Loucy (cell line): ENCODE measurements around the gene U2SURP.
A peak's percentile ranks its signal among the peaks of the same experiment; 100 is the strongest.
"Not testable (repeated sequence)": the region's sequence is repeated elsewhere in the genome, so short reads cannot be mapped to it uniquely, and the experiment has no call there.

Experiments used
- H2AFZ ChIP-seq: fragments of 200-600 bp; sonication (generic); 2 replicates; pipeline ENCODE4 v1.6.0; 2016; ENCODE audit warnings: antibody characterized with exemption, mild to moderate bottlenecking, low read length, moderate library complexity
- H3F3A ChIP-seq: fragments of 200-600 bp; 2 replicates; pipeline ENCODE4 v1.6.0; 2016; ENCODE audit warnings: antibody characterized with exemption, low read depth, mild to moderate bottlenecking
- H3K27me3 ChIP-seq: fragments of 200-600 bp; sonication (generic); 2 replicates; pipeline ENCODE4 v1.6.1; 2014; ENCODE audit warnings: low read length, mild to moderate bottlenecking; ENCODE audit not compliant: insufficient read depth, poor library complexity, severe bottlenecking
- H3K36me3 ChIP-seq: fragments of 200-600 bp; sonication (generic); 2 replicates; pipeline ENCODE4 v1.6.1; 2016; ENCODE audit warnings: low read length; ENCODE audit not compliant: insufficient read depth
- H3K4me1 ChIP-seq: fragments of 200-600 bp; sonication (generic); 2 replicates; pipeline ENCODE4 v1.5.1; 2014; ENCODE audit warnings: low read length, mild to moderate bottlenecking; ENCODE audit not compliant: insufficient read depth, poor library complexity, severe bottlenecking
- H3K4me2 ChIP-seq: fragments of 200-600 bp; sonication (generic); 2 replicates; pipeline ENCODE4 v1.6.0; 2014; ENCODE audit warnings: antibody characterized with exemption, low read length, low read depth, mild to moderate bottlenecking; ENCODE audit not compliant: poor library complexity, severe bottlenecking
- H3K4me3 ChIP-seq: fragments of 200-600 bp; sonication (generic); 2 replicates; pipeline ENCODE4 v1.5.1; 2014; ENCODE audit warnings: low read length, mild to moderate bottlenecking, mixed read lengths; ENCODE audit not compliant: poor library complexity, severe bottlenecking
- H3K79me2 ChIP-seq: fragments of 200-600 bp; sonication (generic); 2 replicates; pipeline ENCODE4 v1.6.1; 2014; ENCODE audit warnings: low read length; ENCODE audit not compliant: insufficient read depth
- H3K9ac ChIP-seq: fragments of 200-600 bp; sonication (generic); 2 replicates; pipeline ENCODE4 v1.6.0; 2014; ENCODE audit warnings: mild to moderate bottlenecking, low read depth, low read length, moderate library complexity; ENCODE audit not compliant: poor library complexity, severe bottlenecking
- H3K9me2 ChIP-seq: fragments of 200-600 bp; sonication (generic); replicated peaks from 2 replicates; pipeline ENCODE4 v1.6.1; 2016; ENCODE audit warnings: low read depth, low read length, mixed read lengths
- H3K9me3 ChIP-seq: fragments of 200-600 bp; sonication (generic); 2 replicates; pipeline ENCODE4 v1.6.1; 2014; ENCODE audit warnings: mild to moderate bottlenecking, antibody characterized with exemption, low read length, low read depth; ENCODE audit not compliant: insufficient read depth
- H4K20me1 ChIP-seq: fragments of 200-600 bp; sonication (generic); 2 replicates; pipeline ENCODE4 v1.6.0; 2014; ENCODE audit warnings: antibody characterized with exemption, low read length, mild to moderate bottlenecking; ENCODE audit not compliant: insufficient read depth, poor library complexity, severe bottlenecking
- EZH2phosphoT487 ChIP-seq: fragments of 200-600 bp; IDR thresholded peaks from 2 replicates; pipeline ENCODE4 v1.6.1; 2018; ENCODE audit warnings: antibody characterized with exemption, mild to moderate bottlenecking, moderate library complexity, borderline replicate concordance
- TF ChIP-seq, protein P1 (sequence below): fragments of 200-600 bp; sonication (generic); conservative IDR thresholded peaks from 2 replicates; pipeline ENCODE4 v1.5.1; 2014; ENCODE audit warnings: mild to moderate bottlenecking, antibody characterized with exemption, low read length

U2SURP gene

DNA sequence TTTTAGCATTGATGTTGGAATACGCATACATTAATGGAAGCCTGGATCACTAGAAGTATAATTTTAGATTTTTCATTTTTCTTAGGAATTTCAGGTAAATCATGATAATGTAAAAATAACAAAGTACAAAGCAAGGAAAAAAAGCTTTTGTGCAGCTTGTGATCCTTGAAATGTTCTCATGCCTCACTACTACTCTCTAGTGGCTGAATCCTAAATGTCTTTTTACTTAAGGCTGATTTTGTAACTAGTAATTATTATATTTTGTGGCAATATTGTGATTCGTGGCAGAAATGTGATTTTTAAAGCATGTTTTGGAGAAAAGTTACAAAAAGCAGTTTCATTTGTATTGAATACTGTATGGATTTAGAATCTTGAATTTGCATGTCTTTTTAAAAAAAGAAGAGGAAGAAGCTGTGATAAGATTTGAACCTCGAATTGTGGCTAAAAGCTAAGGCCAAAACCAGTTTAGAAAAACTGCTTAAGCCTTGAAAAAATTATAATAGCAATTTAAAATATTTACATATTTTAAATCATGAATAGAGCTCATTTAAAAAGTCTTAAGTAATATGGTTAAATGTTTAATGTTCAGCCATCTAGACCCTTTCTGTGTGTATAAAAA lies 39.0 kb downstream of the U2SURP start:
- Histone ChIP-seq H3K27me3 (no peaks in the 10 kb centered on the region), H3K4me1 (no peaks in the 10 kb centered on the region), H3K79me2 (no peaks in the 10 kb centered on the region), H3K4me3 (no peak overlapping the region), H2AFZ (no peak overlapping the region), H3F3A (no peaks in the 10 kb centered on the region), H3K9me3 (no peaks in the 10 kb centered on the region), H3K4me2 (no peak overlapping the region), H3K36me3 (peaks cover 69% of the 10 kb centered on the region), H3K9me2 (no peaks in the 10 kb centered on the region), H4K20me1 (peaks cover 9% of the 10 kb centered on the region), H3K9ac (no peak overlapping the region)
- TF ChIP-seq, protein P1, sequence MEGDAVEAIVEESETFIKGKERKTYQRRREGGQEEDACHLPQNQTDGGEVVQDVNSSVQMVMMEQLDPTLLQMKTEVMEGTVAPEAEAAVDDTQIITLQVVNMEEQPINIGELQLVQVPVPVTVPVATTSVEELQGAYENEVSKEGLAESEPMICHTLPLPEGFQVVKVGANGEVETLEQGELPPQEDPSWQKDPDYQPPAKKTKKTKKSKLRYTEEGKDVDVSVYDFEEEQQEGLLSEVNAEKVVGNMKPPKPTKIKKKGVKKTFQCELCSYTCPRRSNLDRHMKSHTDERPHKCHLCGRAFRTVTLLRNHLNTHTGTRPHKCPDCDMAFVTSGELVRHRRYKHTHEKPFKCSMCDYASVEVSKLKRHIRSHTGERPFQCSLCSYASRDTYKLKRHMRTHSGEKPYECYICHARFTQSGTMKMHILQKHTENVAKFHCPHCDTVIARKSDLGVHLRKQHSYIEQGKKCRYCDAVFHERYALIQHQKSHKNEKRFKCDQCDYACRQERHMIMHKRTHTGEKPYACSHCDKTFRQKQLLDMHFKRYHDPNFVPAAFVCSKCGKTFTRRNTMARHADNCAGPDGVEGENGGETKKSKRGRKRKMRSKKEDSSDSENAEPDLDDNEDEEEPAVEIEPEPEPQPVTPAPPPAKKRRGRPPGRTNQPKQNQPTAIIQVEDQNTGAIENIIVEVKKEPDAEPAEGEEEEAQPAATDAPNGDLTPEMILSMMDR, result peak; percentile 69
- no peak for TF ChIP-seq EZH2phosphoT487

DNA sequence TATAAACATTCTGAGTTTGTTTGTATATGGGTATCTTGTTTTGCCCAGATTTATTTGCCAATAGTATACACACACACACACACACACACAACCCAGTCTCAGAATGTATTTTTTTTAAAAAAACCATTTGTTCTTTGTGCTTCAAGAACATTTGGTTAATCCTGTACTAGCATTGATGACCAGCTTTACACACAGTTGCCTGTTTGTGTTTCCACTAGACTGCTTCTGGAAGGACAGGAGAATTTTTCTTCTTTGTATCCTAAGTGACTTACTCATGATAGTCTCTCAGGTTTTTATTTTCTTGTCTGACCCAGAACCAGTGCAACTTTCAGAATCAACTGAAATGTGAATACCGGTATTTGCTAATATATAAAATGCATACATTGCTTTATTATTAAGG lies 40.5 kb downstream of the U2SURP start:
- Histone ChIP-seq H4K20me1 (peaks cover 9% of the 10 kb centered on the region), H3K9me2 (no peaks in the 10 kb centered on the region), H3K9me3 (no peaks in the 10 kb centered on the region), H3K4me3 (no peak overlapping the region), H2AFZ (no peak overlapping the region), H3F3A (no peaks in the 10 kb centered on the region), H3K4me1 (no peaks in the 10 kb centered on the region), H3K79me2 (no peaks in the 10 kb centered on the region), H3K4me2 (no peak overlapping the region), H3K9ac (no peak overlapping the region), H3K27me3 (no peaks in the 10 kb centered on the region), H3K36me3 (peaks cover 67% of the 10 kb centered on the region)
- TF ChIP-seq, protein P1, result no peak
- no peak for TF ChIP-seq EZH2phosphoT487

DNA sequence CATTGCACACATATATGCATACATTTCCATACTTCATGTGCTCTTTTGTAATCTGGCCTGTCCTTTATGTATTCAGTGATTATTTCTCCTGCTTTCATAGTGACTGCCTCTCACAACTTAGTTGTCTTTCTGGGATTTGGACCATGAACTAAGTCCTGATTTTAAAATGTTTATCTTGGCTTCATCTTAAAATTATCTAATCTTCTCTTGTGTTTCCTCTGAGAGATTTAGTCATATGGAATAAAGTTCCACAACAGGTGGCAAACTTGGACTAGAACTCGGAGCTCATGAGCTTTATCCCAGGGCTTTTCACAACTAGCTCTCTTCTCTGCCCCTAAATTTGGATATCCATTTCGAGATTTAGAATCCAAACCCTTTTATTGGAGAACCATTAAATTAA lies 44.3 kb downstream of the U2SURP start:
- Histone ChIP-seq H3K4me1 (no peaks in the 10 kb centered on the region), H3K79me2 (no peaks in the 10 kb centered on the region), H3K9me2 (no peaks in the 10 kb centered on the region), H2AFZ (no peak overlapping the region), H3F3A (no peaks in the 10 kb centered on the region), H3K9ac (no peak overlapping the region), H3K36me3 (peaks cover 49% of the 10 kb centered on the region), H3K27me3 (no peaks in the 10 kb centered on the region), H3K4me3 (no peak overlapping the region), H3K4me2 (no peak overlapping the region), H3K9me3 (no peaks in the 10 kb centered on the region), H4K20me1 (peaks cover 6% of the 10 kb centered on the region)
- TF ChIP-seq EZH2phosphoT487, result no peak
- TF ChIP-seq, protein P1, result no peak

DNA sequence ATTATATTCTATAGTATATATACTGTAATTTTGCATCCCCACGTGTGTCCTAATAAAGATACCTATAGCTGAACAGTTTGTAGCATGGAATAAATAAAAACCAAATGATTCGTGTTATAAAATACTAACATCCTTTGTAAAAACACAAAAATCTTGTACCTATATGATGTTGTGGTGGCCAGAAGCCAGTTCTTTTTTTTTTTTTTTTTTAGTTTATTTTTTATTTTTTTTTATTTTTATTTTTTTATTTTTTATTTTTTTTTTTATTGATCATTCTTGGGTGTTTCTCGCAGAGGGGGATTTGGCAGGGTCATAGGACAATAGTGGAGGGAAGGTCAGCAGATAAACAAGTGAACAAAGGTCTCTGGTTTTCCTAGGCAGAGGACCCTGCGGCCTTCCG lies 44.7 kb downstream of the U2SURP start:
- not testable (repeated sequence) for H3K4me3 ChIP-seq, H3K4me1 ChIP-seq, H4K20me1 ChIP-seq, H3K9me2 ChIP-seq, H3K27me3 ChIP-seq, H3F3A ChIP-seq, H3K9me3 ChIP-seq, H2AFZ ChIP-seq, H3K9ac ChIP-seq, H3K79me2 ChIP-seq, H3K4me2 ChIP-seq
- peaks cover 53% of the 10 kb centered on the region for H3K36me3 ChIP-seq
